WERI-Rb-1 (cell line): ENCODE results near the gene GIPC1.

Source experiments
- DNase-seq: peaks from one replicate; pipeline ENCODE4 v3.0.0-alpha.2; 2020
- H3K27ac ChIP-seq: fragments of 250-450 bp; sonication (Bioruptor Pico); 2 replicates; pipeline ENCODE4 v1.5.1; 2020; ENCODE audit warnings: mild to moderate bottlenecking, moderate library complexity
- H3K27me3 ChIP-seq: fragments of 250-450 bp; sonication (Bioruptor Pico); 2 replicates; pipeline ENCODE4 v1.5.1; 2021; ENCODE audit warnings: mild to moderate bottlenecking, low read depth, moderate library complexity; ENCODE audit not compliant: insufficient read depth, severe bottlenecking
- H3K36me3 ChIP-seq: fragments of 250-450 bp; sonication (Bioruptor Pico); 2 replicates; pipeline ENCODE4 v1.5.1; 2020; ENCODE audit warnings: mild to moderate bottlenecking, moderate library complexity
- H3K4me3 ChIP-seq: 2 replicates; pipeline ENCODE4 v1.5.1; 2011; ENCODE audit warnings: low read depth, mild to moderate bottlenecking, control low read depth, low read length
- H3K9me3 ChIP-seq: fragments of 250-450 bp; sonication (Bioruptor Pico); 2 replicates; pipeline ENCODE4 v1.5.1; 2021; ENCODE audit warnings: mild to moderate bottlenecking, moderate library complexity; ENCODE audit not compliant: severe bottlenecking
- TF ChIP-seq, protein P1 (sequence below): IDR thresholded peaks from 2 replicates; pipeline ENCODE4 v1.5.1; 2011; ENCODE audit warnings: low read depth, mild to moderate bottlenecking, control low read depth, inconsistent platforms, low read length

The GIPC1 gene

DNA sequence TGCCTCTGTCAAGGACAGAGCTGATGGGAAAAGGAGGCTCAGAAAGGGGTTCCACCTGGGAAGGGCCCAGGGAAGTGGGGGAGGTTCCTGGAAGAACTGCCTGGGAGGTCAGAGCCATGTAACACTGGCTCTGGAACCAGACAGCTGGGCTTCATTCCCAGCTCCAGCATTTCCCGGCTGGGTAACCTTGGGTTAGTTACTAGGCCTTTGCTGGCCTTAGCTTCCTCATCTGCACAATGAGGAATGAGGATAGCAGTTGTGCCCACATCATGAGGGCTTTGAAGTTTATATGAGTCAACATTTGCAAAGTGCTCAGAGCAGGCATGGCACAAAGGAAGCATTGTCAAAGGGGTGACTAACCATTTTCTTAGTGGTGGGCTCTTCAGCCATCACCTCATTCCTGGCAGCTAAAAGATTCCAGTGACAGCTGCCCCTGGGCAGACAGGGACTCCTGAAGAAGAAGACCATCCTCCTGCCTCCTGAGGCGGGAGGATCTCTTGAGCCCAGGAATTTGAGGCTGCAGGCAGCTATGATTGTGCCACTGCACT, 24.0 kb upstream of the GIPC1 start:
- DNase-seq, result no peak
- TF ChIP-seq, protein P1, sequence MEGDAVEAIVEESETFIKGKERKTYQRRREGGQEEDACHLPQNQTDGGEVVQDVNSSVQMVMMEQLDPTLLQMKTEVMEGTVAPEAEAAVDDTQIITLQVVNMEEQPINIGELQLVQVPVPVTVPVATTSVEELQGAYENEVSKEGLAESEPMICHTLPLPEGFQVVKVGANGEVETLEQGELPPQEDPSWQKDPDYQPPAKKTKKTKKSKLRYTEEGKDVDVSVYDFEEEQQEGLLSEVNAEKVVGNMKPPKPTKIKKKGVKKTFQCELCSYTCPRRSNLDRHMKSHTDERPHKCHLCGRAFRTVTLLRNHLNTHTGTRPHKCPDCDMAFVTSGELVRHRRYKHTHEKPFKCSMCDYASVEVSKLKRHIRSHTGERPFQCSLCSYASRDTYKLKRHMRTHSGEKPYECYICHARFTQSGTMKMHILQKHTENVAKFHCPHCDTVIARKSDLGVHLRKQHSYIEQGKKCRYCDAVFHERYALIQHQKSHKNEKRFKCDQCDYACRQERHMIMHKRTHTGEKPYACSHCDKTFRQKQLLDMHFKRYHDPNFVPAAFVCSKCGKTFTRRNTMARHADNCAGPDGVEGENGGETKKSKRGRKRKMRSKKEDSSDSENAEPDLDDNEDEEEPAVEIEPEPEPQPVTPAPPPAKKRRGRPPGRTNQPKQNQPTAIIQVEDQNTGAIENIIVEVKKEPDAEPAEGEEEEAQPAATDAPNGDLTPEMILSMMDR, result no peak
- H3K36me3 ChIP-seq, result peaks cover 21% of the 10 kb centered on the region
- no peaks in the 10 kb centered on the region for H3K9me3 ChIP-seq
- no peak overlapping the region; the same call in 1 of the 2 replicates for H3K27ac ChIP-seq
- H3K4me3 ChIP-seq, result no peak overlapping the region
- H3K27me3 ChIP-seq, result no peaks in the 10 kb centered on the region

DNA sequence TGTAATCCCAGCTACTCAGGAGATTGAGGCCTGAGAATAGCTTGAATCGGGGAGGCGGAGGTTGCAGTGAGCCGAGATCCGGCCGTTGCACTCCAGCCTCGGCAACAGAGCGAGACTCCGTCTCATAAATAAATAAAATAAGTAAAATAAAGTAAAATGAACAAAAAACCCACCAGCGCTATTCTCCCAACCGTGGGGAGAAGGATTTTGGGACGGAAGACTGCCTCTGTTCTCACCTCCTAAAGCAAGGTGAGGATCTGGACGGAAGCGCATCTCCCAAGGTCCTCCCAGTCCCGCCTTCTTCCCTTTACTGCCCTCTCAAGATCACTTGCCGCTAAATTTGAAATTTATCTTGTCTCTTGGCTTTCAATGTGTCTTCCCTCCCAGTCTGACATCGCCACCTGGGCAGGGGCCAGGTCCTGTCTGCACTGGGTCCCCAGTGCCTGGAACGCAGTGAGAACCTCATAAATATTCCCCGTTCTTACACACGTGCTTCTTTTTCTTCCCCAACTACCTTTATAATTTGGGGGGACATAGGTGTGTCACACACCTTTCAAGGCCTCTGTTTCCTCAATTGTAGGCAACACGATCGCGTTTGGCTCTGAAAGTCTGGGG, 23.4 kb upstream of the GIPC1 start:
- TF ChIP-seq, protein P1, result no peak
- no peaks in the 10 kb centered on the region for H3K9me3 ChIP-seq
- H3K27me3 ChIP-seq, result no peaks in the 10 kb centered on the region
- peak overlapping the region; percentile 43; the same call in 1 of the 2 replicates for H3K4me3 ChIP-seq
- no peak for DNase-seq
- peak overlapping the region; percentile 82 for H3K27ac ChIP-seq
- H3K36me3 ChIP-seq, result peaks cover 27% of the 10 kb centered on the region

DNA sequence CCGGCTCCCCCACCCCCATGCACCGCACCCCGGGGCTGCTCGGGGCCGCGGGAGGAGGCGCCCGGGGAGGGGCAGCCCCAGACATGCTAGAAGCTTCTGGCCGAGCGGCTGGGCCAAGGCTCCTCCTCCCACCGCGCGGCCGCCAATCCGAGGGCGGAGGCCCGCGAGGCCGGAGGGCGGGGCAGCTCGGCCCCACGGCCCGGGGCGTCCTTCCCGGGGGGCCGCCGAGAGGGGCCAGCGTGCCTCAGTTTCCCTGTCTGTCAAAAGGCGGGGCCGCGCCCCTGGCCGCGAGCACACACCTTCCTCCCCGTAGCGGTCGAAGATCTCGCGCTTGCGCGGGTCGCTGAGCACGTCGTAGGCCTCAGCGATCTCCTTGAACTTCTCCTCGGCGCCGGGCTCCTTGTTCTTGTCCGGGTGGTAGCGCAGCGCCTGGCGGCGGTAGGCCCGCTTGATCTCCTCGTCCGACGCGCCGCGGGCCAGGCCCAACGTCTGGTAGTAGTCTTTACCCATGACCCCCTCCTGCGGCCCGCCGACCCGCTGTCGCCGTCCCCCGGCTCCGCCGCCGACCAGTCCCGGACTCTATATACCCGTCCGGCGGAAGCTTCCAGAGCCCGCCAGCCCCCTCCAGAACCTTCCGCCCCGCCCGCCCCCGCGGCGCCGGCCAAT, 22.0 kb upstream of the GIPC1 start, which contains the start of gene DNAJB1:
DNAJB1 (minus strand) TSS at position 558 of the 666 bp plus-strand sequence; CDS start at position 510, 48 bp downstream.
- H3K4me3 ChIP-seq, result peak within 1 kb of the TSS; percentile 66
- peak within 1 kb of the TSS; percentile 95 for H3K27ac ChIP-seq
- no peaks in the 10 kb centered on the region for H3K27me3 ChIP-seq
- TF ChIP-seq, protein P1, result no peak
- peaks cover 39% of the 10 kb centered on the region for H3K36me3 ChIP-seq
- DNase-seq, result peak; percentile 57
- no peaks in the 10 kb centered on the region for H3K9me3 ChIP-seq

DNA sequence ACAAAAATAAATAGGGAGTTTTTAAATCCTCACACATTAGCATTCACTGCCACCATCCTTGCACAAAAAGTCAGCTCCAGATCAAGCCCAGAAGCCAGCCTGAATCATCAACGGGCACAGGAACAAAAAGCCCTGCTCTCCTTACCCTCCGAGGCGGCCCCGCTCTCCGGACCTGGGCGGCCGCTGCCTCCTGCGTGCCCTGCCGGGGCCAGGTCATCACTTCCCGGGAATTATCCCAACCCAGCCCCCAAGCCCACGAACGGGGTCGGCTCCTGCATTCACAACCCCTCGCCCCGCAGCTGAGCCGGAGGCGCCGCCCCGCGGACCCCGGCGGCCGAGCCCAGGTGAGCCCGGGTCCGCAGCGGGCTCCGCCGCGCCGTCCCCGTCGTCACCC, 21.5 kb upstream of the GIPC1 start:
- TF ChIP-seq, protein P1, result no peak
- DNase-seq, result no peak
- peak overlapping the region; percentile 66 for H3K4me3 ChIP-seq
- peaks cover 40% of the 10 kb centered on the region for H3K36me3 ChIP-seq
- H3K27ac ChIP-seq, result peak overlapping the region; percentile 95
- H3K9me3 ChIP-seq, result no peaks in the 10 kb centered on the region
- no peaks in the 10 kb centered on the region for H3K27me3 ChIP-seq

DNA sequence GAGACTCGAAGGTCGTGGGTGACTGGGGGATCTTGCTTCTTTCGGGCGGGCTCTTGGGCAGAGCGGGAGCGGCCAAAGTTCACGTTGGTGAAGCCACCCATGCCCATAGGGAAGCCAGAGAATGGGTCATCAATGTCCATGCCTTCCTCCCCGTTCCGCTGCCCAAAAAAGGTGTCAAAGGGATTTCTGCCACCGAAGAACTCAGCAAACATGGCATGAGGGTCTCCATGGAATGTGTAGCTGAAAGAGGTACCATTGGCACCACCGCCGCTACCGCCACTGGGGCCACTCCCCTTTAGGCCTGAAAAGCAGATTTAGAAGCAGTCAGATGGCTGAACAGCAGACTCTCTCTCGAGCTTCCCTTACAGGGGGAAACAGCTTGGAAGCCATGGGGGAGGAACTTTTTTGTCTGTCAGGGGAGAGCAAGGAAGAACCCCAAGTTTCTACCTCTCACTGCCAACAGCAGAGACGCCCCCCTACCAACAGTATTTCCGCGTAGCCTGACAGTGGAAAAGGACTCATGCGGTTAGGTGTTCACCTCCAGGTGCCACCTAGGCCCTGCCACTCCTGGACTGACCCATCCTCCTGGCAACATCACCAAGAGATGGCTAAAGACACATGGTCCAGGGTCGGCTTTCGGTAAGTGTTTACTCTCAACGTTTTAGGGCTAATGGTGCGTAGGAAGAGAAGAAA, 21.0 kb upstream of the GIPC1 start:
- Histone ChIP-seq H3K9me3 (no peaks in the 10 kb centered on the region), H3K4me3 (peak overlapping the region; percentile 66), H3K27me3 (no peaks in the 10 kb centered on the region), H3K36me3 (peaks cover 40% of the 10 kb centered on the region), H3K27ac (no peak overlapping the region; the same call in 1 of the 2 replicates)
- TF ChIP-seq, protein P1, result no peak
- DNase-seq, result no peak
